Dendritic cell treated with granulocyte-macrophage colony-stimulating factor and Interleukin-4, amounts not matched to agents 40 ng/mL and 50 ng/mL, for 4 days (primary cell): ENCODE data around the gene ACOT2.

Source experiments
- H3K27ac Mint-ChIP-seq: one replicate; pipeline ENCODE4 v1.8.0; 2022; ENCODE audit warnings: mild to moderate bottlenecking, mixed read lengths
- H3K27me3 Mint-ChIP-seq: one replicate; pipeline ENCODE4 v1.8.0; 2022; ENCODE audit warnings: mild to moderate bottlenecking, mixed read lengths
- H3K36me3 Mint-ChIP-seq: one replicate; pipeline ENCODE4 v1.8.0; 2022; ENCODE audit warnings: low read depth, mixed read lengths
- H3K4me1 Mint-ChIP-seq: one replicate; pipeline ENCODE4 v1.8.0; 2022; ENCODE audit warnings: low read depth, mixed read lengths
- H3K4me3 Mint-ChIP-seq: one replicate; pipeline ENCODE4 v1.8.0; 2022; ENCODE audit warnings: mild to moderate bottlenecking, moderate library complexity, mixed read lengths
- H3K9me3 Mint-ChIP-seq: one replicate; pipeline ENCODE4 v1.8.0; 2022; ENCODE audit warnings: mixed read lengths
- intact Hi-C: fragments of 100-400 bp; cut with micrococcal nuclease; formaldehyde crosslinking; loops from one replicate; pipeline ENCODE4 v1.15.0; 2022

Gene ACOT2

DNA sequence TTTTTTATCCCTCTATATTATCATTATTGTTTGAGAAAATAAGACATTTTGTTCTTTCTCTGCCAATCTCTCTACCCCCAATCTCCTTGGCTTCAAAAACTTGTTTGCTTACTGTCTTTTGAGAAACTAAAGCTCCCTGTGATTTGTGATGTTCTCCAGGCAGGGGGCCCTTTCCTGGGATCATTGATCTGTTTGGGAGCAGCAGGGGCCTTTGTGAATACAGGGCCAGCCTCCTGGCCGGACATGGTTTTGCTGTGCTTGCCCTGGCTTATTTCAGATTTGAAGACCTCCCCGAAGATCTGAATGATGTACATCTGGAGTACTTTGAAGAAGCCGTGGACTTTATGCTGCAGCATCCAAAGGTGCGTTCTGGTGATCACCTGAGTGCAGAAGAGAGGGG is 47.8 kb downstream of the ACOT2 start:
- intact Hi-C loops: no loop called here
- no peak overlapping the region for H3K4me3 Mint-ChIP-seq
- H3K27ac Mint-ChIP-seq: no peak overlapping the region
- H3K27me3 Mint-ChIP-seq: peaks cover 23% of the 10 kb centered on the region
- no peaks in the 10 kb centered on the region for H3K36me3 Mint-ChIP-seq
- H3K9me3 Mint-ChIP-seq: no peaks in the 10 kb centered on the region
- H3K4me1 Mint-ChIP-seq: no peaks in the 10 kb centered on the region

GRCh38 chr14:73619524-73619923 is 50.5 kb downstream of the ACOT2 start:
- no peak overlapping the region for H3K4me3 Mint-ChIP-seq
- intact Hi-C loops: no loop called here
- peaks cover 8% of the 10 kb centered on the region for H3K9me3 Mint-ChIP-seq

GRCh38 chr14:73620268-73620667 is 51.3 kb downstream of the ACOT2 start:
- no peak overlapping the region for H3K27ac Mint-ChIP-seq
- intact Hi-C loops: no loop called here
- H3K27me3 Mint-ChIP-seq: no peaks in the 10 kb centered on the region
- H3K4me1 Mint-ChIP-seq: no peaks in the 10 kb centered on the region
- no peak overlapping the region for H3K4me3 Mint-ChIP-seq
- H3K36me3 Mint-ChIP-seq: no peaks in the 10 kb centered on the region
- peaks cover 8% of the 10 kb centered on the region for H3K9me3 Mint-ChIP-seq

More at GRCh38 chr14:73619524-73619923, 50.5 kb downstream of the ACOT2 start:
- Mint-ChIP-seq H3K4me1 (no peaks in the 10 kb centered on the region), H3K27me3 (peaks cover 2% of the 10 kb centered on the region), H3K36me3 (no peaks in the 10 kb centered on the region), H3K27ac (no peak overlapping the region)

GRCh38 chr14:73623504-73624054 is 54.6 kb downstream of the ACOT2 start:
- Mint-ChIP-seq H3K4me1 (peaks cover 9% of the 10 kb centered on the region), H3K4me3 (no peak overlapping the region), H3K27me3 (no peaks in the 10 kb centered on the region), H3K27ac (no peak overlapping the region), H3K9me3 (peaks cover 8% of the 10 kb centered on the region), H3K36me3 (no peaks in the 10 kb centered on the region)
- intact Hi-C loops: no loop called here
